ENCODE results near the gene HPN.

GRCh38 chr19:35006342-35006998 is 35.1 kb upstream of the HPN start:
- TF ChIP-seq, protein P1, sequence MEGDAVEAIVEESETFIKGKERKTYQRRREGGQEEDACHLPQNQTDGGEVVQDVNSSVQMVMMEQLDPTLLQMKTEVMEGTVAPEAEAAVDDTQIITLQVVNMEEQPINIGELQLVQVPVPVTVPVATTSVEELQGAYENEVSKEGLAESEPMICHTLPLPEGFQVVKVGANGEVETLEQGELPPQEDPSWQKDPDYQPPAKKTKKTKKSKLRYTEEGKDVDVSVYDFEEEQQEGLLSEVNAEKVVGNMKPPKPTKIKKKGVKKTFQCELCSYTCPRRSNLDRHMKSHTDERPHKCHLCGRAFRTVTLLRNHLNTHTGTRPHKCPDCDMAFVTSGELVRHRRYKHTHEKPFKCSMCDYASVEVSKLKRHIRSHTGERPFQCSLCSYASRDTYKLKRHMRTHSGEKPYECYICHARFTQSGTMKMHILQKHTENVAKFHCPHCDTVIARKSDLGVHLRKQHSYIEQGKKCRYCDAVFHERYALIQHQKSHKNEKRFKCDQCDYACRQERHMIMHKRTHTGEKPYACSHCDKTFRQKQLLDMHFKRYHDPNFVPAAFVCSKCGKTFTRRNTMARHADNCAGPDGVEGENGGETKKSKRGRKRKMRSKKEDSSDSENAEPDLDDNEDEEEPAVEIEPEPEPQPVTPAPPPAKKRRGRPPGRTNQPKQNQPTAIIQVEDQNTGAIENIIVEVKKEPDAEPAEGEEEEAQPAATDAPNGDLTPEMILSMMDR (IDR thresholded peaks at IDR 0.05) = no peak
- no peak for TF ChIP-seq EZH2 (IDR thresholded peaks at IDR 0.05)

Data from neural progenitor cell (in vitro differentiated cells).